Ascending aorta (tissue), 2 donors: Measurements from ENCODE around the gene SHISAL1. TPM values are rescaled to one million over a fixed set of nuclear protein-coding genes. Genes with fewer than 3 reads are reported as not detected.
A peak's percentile ranks its signal among the peaks of the same experiment; 100 is the strongest.

Experiments
- DNase-seq, 2 donors: peaks; one replicate each; pipeline ENCODE4 v3.0.0-alpha.2; 2019; ENCODE audit warnings: low spot score in 2 of 2
- H3K27ac ChIP-seq, 2 donors: fragments of 200-600 bp; sonication (generic); one replicate each; pipeline ENCODE4 v1.5.1; 2016 to 2017; ENCODE audit warnings: mild to moderate bottlenecking in 1 of 2
- H3K27me3 ChIP-seq: fragments of 200-600 bp; sonication (generic); one replicate; pipeline ENCODE4 v1.5.1; 2017
- H3K36me3 ChIP-seq, 2 donors: fragments of 200-600 bp; sonication (generic); one replicate each; pipeline ENCODE4 v1.5.1; 2016
- H3K4me1 ChIP-seq, 2 donors: fragments of 200-600 bp; sonication (generic); one replicate each; pipeline ENCODE4 v1.5.1; 2016 to 2017; ENCODE audit warnings: mild to moderate bottlenecking in 1 of 2
- H3K4me3 ChIP-seq, 2 donors: fragments of 200-600 bp; sonication (generic); one replicate each; pipeline ENCODE4 v1.5.1; 2016 to 2017; ENCODE audit warnings: mild to moderate bottlenecking in 1 of 2
- H3K9me3 ChIP-seq, 2 donors: fragments of 200-600 bp; sonication (generic); one replicate each; pipeline ENCODE4 v1.5.1; 2016
- CTCF ChIP-seq, 3 experiments: fragments of 200-600 bp in 2 of 3; fragments of 450-650 bp in 1 of 3; sonication (generic) in 2 of 3; IDR thresholded peaks; one replicate each; pipeline ENCODE4 v1.5.1; 2016 to 2019; ENCODE audit warnings: antibody characterized with exemption in 3 of 3, mild to moderate bottlenecking in 1 of 3, moderate library complexity in 1 of 3
- intact Hi-C: fragments of 100-400 bp; cut with DNase I; formaldehyde crosslinking; loops from one replicate; pipeline ENCODE4 v1.15.1; 2023
- total RNA-seq: library from RNA; depleted of rRNA; stranded (reverse); fragments of >200 nt; gene quantifications from one replicate; pipeline ENCODE4 v1.1.0, GENCODE V29; 2016

Gene SHISAL1
- total RNA-seq, 1 donor from 2014 or later = 1.6 TPM

DNA sequence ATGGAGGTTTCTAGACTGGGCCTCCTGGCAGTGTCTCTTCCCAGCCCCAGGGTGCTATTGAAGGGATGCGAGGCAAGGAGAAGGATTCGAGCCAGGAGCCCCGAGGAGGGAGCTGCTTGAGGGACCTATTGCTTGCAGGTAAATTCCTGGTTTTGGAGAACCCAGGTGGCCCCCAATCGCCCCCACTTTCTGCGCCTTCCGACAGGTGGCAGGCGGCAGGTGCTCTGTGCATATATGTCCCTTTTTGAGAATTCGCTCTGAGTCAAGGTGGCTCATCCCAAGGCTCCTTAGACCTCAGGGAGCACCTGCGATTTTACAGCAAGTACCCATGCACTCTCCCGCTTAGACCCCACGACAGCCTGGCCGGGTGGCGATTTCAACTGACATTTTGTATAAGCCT lies 40.3 kb upstream of the SHISAL1 start:
- DNase-seq = no peak
- Histone ChIP-seq H3K4me1 (peaks cover 0 to 7% of the 10 kb centered on the region in 2 donors), H3K4me3 (no peak overlapping the region), H3K36me3 (no peaks in the 10 kb centered on the region), H3K9me3 (no peaks in the 10 kb centered on the region), H3K27me3 (no peaks in the 10 kb centered on the region), H3K27ac (no peak overlapping the region)
- intact Hi-C loops = loop anchor here (2.0 kb wide), 1 partner anchor 16 kb away; no protein-coding TSS in a partner anchor
- no peak for TF ChIP-seq CTCF (IDR thresholded peaks at IDR 0.05)

DNA sequence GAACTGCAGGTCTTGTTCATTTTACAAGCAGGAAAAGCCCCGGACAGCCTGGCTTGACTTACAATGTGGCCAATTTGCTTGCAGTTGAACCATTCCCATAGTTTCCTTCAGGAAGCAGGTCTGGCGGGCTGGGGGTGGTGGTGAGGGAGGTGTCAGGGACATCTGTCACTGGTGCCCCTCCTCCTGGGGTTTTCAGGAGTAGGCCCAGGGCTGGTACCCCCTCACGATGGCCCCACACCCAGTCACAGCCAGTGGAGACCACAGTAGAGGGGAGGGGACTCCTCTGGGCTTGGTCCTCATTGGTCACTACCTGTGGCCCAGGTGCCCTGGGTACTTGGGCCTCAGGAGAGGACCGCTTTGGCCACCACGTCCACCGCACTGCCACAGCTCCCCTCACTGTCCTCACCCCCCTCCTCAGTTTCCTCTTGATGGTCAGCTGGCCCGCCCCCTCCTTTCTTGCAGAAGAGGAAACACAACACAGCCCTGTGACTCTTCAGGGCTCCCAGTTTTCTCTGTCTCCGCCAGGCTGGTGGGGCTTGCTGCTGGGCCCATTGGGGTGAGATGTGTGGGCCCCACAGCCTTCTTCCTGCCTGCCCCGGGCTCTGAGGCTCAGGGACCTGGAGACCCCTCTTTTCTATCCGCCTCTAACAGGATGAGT lies 39.8 kb upstream of the SHISAL1 start:
- Histone ChIP-seq H3K4me1 (peaks cover 0 to 2% of the 10 kb centered on the region in 2 donors), H3K9me3 (no peaks in the 10 kb centered on the region), H3K36me3 (no peaks in the 10 kb centered on the region), H3K27ac (no peak overlapping the region), H3K4me3 (no peak overlapping the region), H3K27me3 (no peaks in the 10 kb centered on the region)
- intact Hi-C loops = loop anchor here (2.0 kb wide), 1 partner anchor 16 kb away; no protein-coding TSS in a partner anchor
- DNase-seq = no peak
- TF ChIP-seq CTCF (IDR thresholded peaks at IDR 0.05) = no peak

DNA sequence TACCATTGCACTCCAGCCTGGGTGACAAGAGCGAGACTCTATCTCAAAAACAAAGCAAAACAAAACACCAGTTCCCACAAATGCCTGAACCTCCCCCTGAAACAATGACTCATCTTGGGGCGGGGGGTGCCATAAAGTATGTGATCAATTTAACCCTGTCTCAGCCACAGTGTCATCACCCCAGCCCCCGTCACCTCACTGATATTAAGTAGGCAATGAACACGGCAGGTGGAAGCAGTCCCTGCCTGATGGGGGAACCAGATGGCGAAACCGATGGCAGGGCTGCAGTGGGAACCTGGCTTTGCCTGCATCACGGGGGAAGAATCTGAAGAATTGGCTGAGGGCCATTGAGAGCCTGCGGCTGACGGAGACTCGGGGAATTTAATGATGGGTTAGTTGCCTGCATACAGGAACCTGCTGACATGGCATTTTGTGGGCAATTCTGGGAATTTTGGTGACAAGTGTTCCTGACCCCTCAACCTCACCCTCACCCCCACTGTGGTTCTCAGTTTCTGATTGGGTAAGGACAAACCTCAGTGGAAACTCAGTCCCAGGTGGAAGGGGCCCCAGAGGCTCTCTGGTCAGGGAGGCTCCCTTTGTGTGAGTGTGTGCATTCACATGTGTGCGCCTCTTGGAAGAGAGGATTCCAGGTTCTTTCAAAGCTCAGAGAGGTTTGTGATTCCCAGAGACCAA lies 39.1 kb upstream of the SHISAL1 start:
- DNase-seq = peak in 1 of 2 donors; percentile 80
- no peaks in the 10 kb centered on the region for H3K9me3 ChIP-seq
- no peak overlapping the region for H3K27ac ChIP-seq

GRCh38 chr22:44351037-44351436 lies 38.3 kb upstream of the SHISAL1 start:
- no peak for TF ChIP-seq CTCF (IDR thresholded peaks at IDR 0.05)

More for the DNA sequence above, 39.1 kb upstream of the SHISAL1 start:
- H3K4me1 ChIP-seq = no peaks in the 10 kb centered on the region
- no peaks in the 10 kb centered on the region for H3K27me3 ChIP-seq
- intact Hi-C loops = loop anchor here (2.0 kb wide), 1 partner anchor 15 kb away; no protein-coding TSS in a partner anchor
- no peaks in the 10 kb centered on the region for H3K36me3 ChIP-seq
- no peak for TF ChIP-seq CTCF (IDR thresholded peaks at IDR 0.05)
- no peak overlapping the region for H3K4me3 ChIP-seq

DNA sequence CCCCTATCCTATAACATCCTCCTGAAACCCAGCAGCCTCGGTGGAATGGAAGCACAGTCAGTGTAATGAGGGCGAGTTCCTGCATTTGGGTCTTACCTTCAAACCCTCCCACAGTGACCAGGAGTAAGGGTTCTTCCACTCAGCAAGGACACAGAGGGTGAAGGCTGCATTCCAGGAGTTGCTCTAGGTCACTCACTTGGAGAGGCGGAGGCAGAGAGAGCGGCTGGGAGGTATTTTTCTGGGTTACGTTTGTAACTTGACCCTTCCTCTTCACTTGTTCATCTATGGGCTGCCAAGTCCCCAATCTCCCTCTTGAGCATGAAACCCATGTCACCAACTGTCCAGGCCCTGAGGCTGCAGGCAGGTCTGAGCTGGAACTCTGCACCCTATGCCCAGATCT lies 36.8 kb upstream of the SHISAL1 start:
- DNase-seq = no peak
- intact Hi-C loops = no loop called here

More at GRCh38 chr22:44351037-44351436, 38.3 kb upstream of the SHISAL1 start:
- Histone ChIP-seq H3K4me3 (no peak overlapping the region), H3K36me3 (no peaks in the 10 kb centered on the region), H3K4me1 (no peaks in the 10 kb centered on the region), H3K27me3 (no peaks in the 10 kb centered on the region), H3K27ac (no peak overlapping the region), H3K9me3 (no peaks in the 10 kb centered on the region)
- intact Hi-C loops = no loop called here
- DNase-seq = no peak

More for the DNA sequence above, 36.8 kb upstream of the SHISAL1 start:
- no peaks in the 10 kb centered on the region for H3K36me3 ChIP-seq
- H3K4me1 ChIP-seq = no peaks in the 10 kb centered on the region
- H3K9me3 ChIP-seq = no peaks in the 10 kb centered on the region
- TF ChIP-seq CTCF (IDR thresholded peaks at IDR 0.05) = no peak
- H3K27me3 ChIP-seq = no peaks in the 10 kb centered on the region
- H3K27ac ChIP-seq = no peak overlapping the region
- no peak overlapping the region for H3K4me3 ChIP-seq
